Adipose tissue (tissue), 3 donors: Measurements from ENCODE around the gene FBXO31. TPM values are rescaled to one million over a fixed set of nuclear protein-coding genes. Genes with fewer than 3 reads are reported as not detected.
"Not testable (repeated sequence)": the region's sequence is repeated elsewhere in the genome, so short reads cannot be mapped to it uniquely, and the experiment has no call there.

Experiments used
- H3K27ac ChIP-seq: one replicate; pipeline ENCODE4 v1.5.1; 2013; ENCODE audit warnings: low read depth, low read length
- WGBS, 3 donors: extraction: QIAGEN DNeasy Blood & Tissue Kit; methylation state at CpG; one replicate each; pipeline ENCODE4 v1.1.7; 2013; 5-methylcytosine and 5-hydroxymethylcytosine counted together
- polyA plus RNA-seq, 3 donors: library from polyadenylated mRNA; stranded (reverse); fragments of 200-250 nt; gene quantifications; one replicate each; pipeline ENCODE4 v1.2.3, GENCODE V29; 2013
- donor health status: healthy with polysubstance abuse.
- donor health status: Bipolar disorder and iron deficiency.
- donor health status: healthy.

FBXO31 gene
- polyA plus RNA-seq, 3 donors, result 14.6 to 26.6 (median 23.6) TPM

GRCh38 chr16:87389914-87390313 is 6.3 kb upstream of the FBXO31 start:
- not testable (repeated sequence) for H3K27ac ChIP-seq
- 83 to 98% (median 96%) methylated on average over 9 of the region's 9 CpGs for WGBS, 3 donors

- 47 to 78% (median 76%) methylated on average over 5 of the region's 5 CpGs for WGBS, 3 donors
- H3K27ac ChIP-seq, result peak overlapping the region; percentile 17
Observed at GRCh38 chr16:87389245-87389644, 5.7 kb upstream of the FBXO31 start.

- H3K27ac ChIP-seq, result no peak overlapping the region
- 5 to 15% (median 10%) methylated on average over 1 of the region's 1 CpG for WGBS, 3 donors
Observed at GRCh38 chr16:87388818-87389134, 5.2 kb upstream of the FBXO31 start.

GRCh38 chr16:87387942-87388817 is 4.6 kb upstream of the FBXO31 start:
- H3K27ac ChIP-seq, result peak overlapping the region; percentile 73
- 7 to 11% (median 10%) methylated on average over 18 of the region's 18 CpGs for WGBS, 3 donors

- 87 to 91% (median 88%) methylated on average over 12 of the region's 12 CpGs for WGBS, 3 donors
Observed at GRCh38 chr16:87384875-87385167, 1.2 kb upstream of the FBXO31 start.

GRCh38 chr16:87384162-87384874 is 742 bp upstream of the FBXO31 start:
- WGBS, 3 donors, result 6 to 8% (median 6%) methylated on average over 55 to 64 of the region's 64 CpGs

More at GRCh38 chr16:87384875-87385167, 1.2 kb upstream of the FBXO31 start:
- H3K27ac ChIP-seq, result not testable (repeated sequence)

GRCh38 chr16:87382023-87382785 is 1.4 kb downstream of the FBXO31 start:
- H3K27ac ChIP-seq, result no peak overlapping the region
- WGBS, 3 donors, result 11 to 32% (median 25%) methylated on average over 17 of the region's 17 CpGs

More at GRCh38 chr16:87384162-87384874, 742 bp upstream of the FBXO31 start:
- peak overlapping the region; percentile 35 for H3K27ac ChIP-seq

GRCh38 chr16:87380881-87381280 is 2.7 kb downstream of the FBXO31 start:
- no peak overlapping the region for H3K27ac ChIP-seq
- 42 to 66% (median 56%) methylated on average over 4 of the region's 4 CpGs for whole genome bisulfite sequencing, 3 donors

GRCh38 chr16:87380403-87380802 is 3.2 kb downstream of the FBXO31 start:
- WGBS, 3 donors, result 71 to 91% (median 80%) methylated on average over 10 of the region's 10 CpGs
- no peak overlapping the region for H3K27ac ChIP-seq

- H3K27ac ChIP-seq, result not testable (repeated sequence)
- WGBS, 3 donors, result 82 to 93% (median 92%) methylated on average over 3 of the region's 3 CpGs
Observed at GRCh38 chr16:87379312-87379752, 4.2 kb downstream of the FBXO31 start.

GRCh38 chr16:87376660-87377059 is 6.9 kb downstream of the FBXO31 start:
- H3K27ac ChIP-seq, result no peak overlapping the region
- 72 to 92% (median 90%) methylated on average over 6 of the region's 6 CpGs for WGBS, 3 donors

- no peak overlapping the region for H3K27ac ChIP-seq
Observed at GRCh38 chr16:87375426-87376135, 8.0 kb downstream of the FBXO31 start.

GRCh38 chr16:87374313-87374712 is 9.3 kb downstream of the FBXO31 start:
- H3K27ac ChIP-seq, result no peak overlapping the region
- WGBS, 3 donors, result 93 to 96% (median 94%) methylated on average over 13 of the region's 13 CpGs

More at GRCh38 chr16:87375426-87376135, 8.0 kb downstream of the FBXO31 start:
- WGBS, 3 donors, result 72 to 85% (median 82%) methylated on average over 9 of the region's 9 CpGs

GRCh38 chr16:87372305-87372704 is 11.3 kb downstream of the FBXO31 start:
- H3K27ac ChIP-seq, result no peak overlapping the region
- WGBS, 3 donors, result 91 to 95% (median 94%) methylated on average over 4 of the region's 4 CpGs

- 65 to 79% (median 77%) methylated on average over 20 of the region's 20 CpGs for WGBS, 3 donors
- no peak overlapping the region for H3K27ac ChIP-seq
Observed at GRCh38 chr16:87371261-87371866, 12.2 kb downstream of the FBXO31 start.

GRCh38 chr16:87369796-87370719 is 13.5 kb downstream of the FBXO31 start:
- H3K27ac ChIP-seq, result no peak overlapping the region
- WGBS, 3 donors, result 80 to 83% (median 81%) methylated on average over 16 of the region's 16 CpGs
